Neural cell (in vitro differentiated cells): Measurements from ENCODE around the gene FXYD6. TPM values are rescaled to one million over a fixed set of nuclear protein-coding genes. Genes with fewer than 3 reads are reported as not detected.

Experiments
- H2AFZ ChIP-seq: fragments of 200-600, 300-800 bp; sonication (generic), shearing (Covaris generic); 2 replicates; pipeline ENCODE4 v1.6.0; 2014; ENCODE audit warnings: low read depth, mild to moderate bottlenecking, antibody characterized with exemption, low read length, moderate library complexity
- H3F3A ChIP-seq: fragments of 200-600 bp; shearing (Covaris generic); 2 replicates; pipeline ENCODE4 v1.6.1; 2016; ENCODE audit warnings: mild to moderate bottlenecking, moderate library complexity, mixed read lengths, antibody characterized with exemption, low read length; ENCODE audit not compliant: insufficient read depth, poor library complexity, severe bottlenecking
- H3K27ac ChIP-seq: fragments of 200-600, 300-800 bp; sonication (generic), shearing (Covaris generic); 2 replicates; pipeline ENCODE4 v1.5.1; 2014; ENCODE audit warnings: mild to moderate bottlenecking, low read length, moderate library complexity
- H3K27me3 ChIP-seq: fragments of 300-800, 200-600 bp; sonication (generic), shearing (Covaris generic); 2 replicates; pipeline ENCODE4 v1.6.0; 2014; ENCODE audit warnings: mild to moderate bottlenecking, low read depth, low read length, moderate library complexity; ENCODE audit not compliant: insufficient read depth
- H3K36me3 ChIP-seq: fragments of 300-800, 200-600 bp; sonication (generic), shearing (Covaris generic); 2 replicates; pipeline ENCODE4 v1.5.1; 2014; ENCODE audit warnings: mild to moderate bottlenecking, antibody characterized with exemption, low read length, moderate library complexity; ENCODE audit not compliant: insufficient read depth
- H3K4me2 ChIP-seq: fragments of 300-800, 200-600 bp; sonication (generic), shearing (Covaris generic); 2 replicates; pipeline ENCODE4 v1.6.0; 2014; ENCODE audit warnings: mild to moderate bottlenecking, low read length
- H3K4me3 ChIP-seq: fragments of 300-800, 200-600 bp; sonication (generic), shearing (Covaris generic); 2 replicates; pipeline ENCODE4 v1.5.1; 2014; ENCODE audit warnings: mild to moderate bottlenecking, low read length, moderate library complexity
- H3K79me2 ChIP-seq: fragments of 200-600 bp; shearing (Covaris generic); replicated peaks from 2 replicates; pipeline ENCODE4 v1.6.0; 2014; ENCODE audit warnings: mild to moderate bottlenecking, low read length, moderate library complexity; ENCODE audit not compliant: insufficient read depth
- H3K9ac ChIP-seq: fragments of 300-800, 200-600 bp; sonication (generic), shearing (Covaris generic); 2 replicates; pipeline ENCODE4 v1.6.1; 2016; ENCODE audit warnings: mild to moderate bottlenecking, low read length, mixed read lengths
- H3K9me2 ChIP-seq: fragments of 200-600 bp; shearing (Covaris generic); 2 replicates; pipeline ENCODE4 v1.6.1; 2016; ENCODE audit warnings: mild to moderate bottlenecking, low read length, mixed read lengths; ENCODE audit not compliant: insufficient read depth
- H3K9me3 ChIP-seq: fragments of 200-600, 300-800 bp; sonication (generic), shearing (Covaris generic); 2 replicates; pipeline ENCODE4 v1.6.1; 2016; ENCODE audit warnings: mild to moderate bottlenecking, mixed run types, low read length, moderate library complexity, mixed read lengths
- H4K20me1 ChIP-seq: fragments of 200-600 bp; shearing (Covaris generic); 2 replicates; pipeline ENCODE4 v1.6.1; 2016; ENCODE audit warnings: mild to moderate bottlenecking, mixed run types; ENCODE audit not compliant: insufficient read depth
- CTCF ChIP-seq: fragments of 450-650 bp; IDR thresholded peaks from 2 replicates; pipeline ENCODE4 v1.5.1; 2014; ENCODE audit warnings: antibody characterized with exemption, mild to moderate bottlenecking, moderate library complexity; ENCODE audit not compliant: poor library complexity, severe bottlenecking
- EP300 ChIP-seq: fragments of 450-650 bp; conservative IDR thresholded peaks from 2 replicates; pipeline ENCODE4 v1.6.1; 2014; ENCODE audit warnings: antibody characterized with exemption, mild to moderate bottlenecking, moderate library complexity; ENCODE audit not compliant: poor library complexity, severe bottlenecking
- EZH2 ChIP-seq: fragments of 200-600, 300-800 bp; shearing (Covaris generic), sonication (generic); IDR thresholded peaks from 2 replicates; pipeline ENCODE4 v1.6.1; 2014; ENCODE audit warnings: antibody characterized with exemption, low read length, borderline replicate concordance, mild to moderate bottlenecking; ENCODE audit not compliant: insufficient read depth, poor library complexity, severe bottlenecking
- MXI1 ChIP-seq: fragments of 450-650 bp; conservative IDR thresholded peaks from 2 replicates; pipeline ENCODE4 v1.6.1; 2014; ENCODE audit warnings: antibody characterized with exemption, mild to moderate bottlenecking; ENCODE audit not compliant: poor library complexity, severe bottlenecking
- POLR2AphosphoS5 ChIP-seq: IDR thresholded peaks from 2 replicates; pipeline ENCODE4 v1.6.1; 2012
- RAD21 ChIP-seq: fragments of 450-650 bp; conservative IDR thresholded peaks from 2 replicates; pipeline ENCODE4 v1.6.1; 2014; ENCODE audit warnings: antibody characterized with exemption, mild to moderate bottlenecking, moderate library complexity
- SMC3 ChIP-seq: fragments of 450-650 bp; conservative IDR thresholded peaks from 2 replicates; pipeline ENCODE4 v1.6.1; 2014; ENCODE audit warnings: antibody characterized with exemption, mild to moderate bottlenecking, moderate library complexity; ENCODE audit not compliant: poor library complexity
- TAF1 ChIP-seq: IDR thresholded peaks from 2 replicates; pipeline ENCODE4 v1.6.1; 2012; ENCODE audit warnings: low read depth
- polyA plus RNA-seq: library from polyadenylated mRNA; depleted of rRNA; stranded (reverse); fragments of >200 nt; gene quantifications from 2 replicates; pipeline ENCODE4 v1.2.3, GENCODE V29; 2014
- TF ChIP-seq, protein P1 (sequence below): IDR thresholded peaks from 2 replicates; pipeline ENCODE4 v1.6.1; 2012; ENCODE audit warnings: borderline replicate concordance

FXYD6 gene
- polyA plus RNA-seq, 1 donor from 2014 or later: 218 TPM

GRCh38 chr11:117855912-117856651, 20.4 kb downstream of the FXYD6 start:
- no peaks in the 10 kb centered on the region for H3K27me3 ChIP-seq
- peaks cover 4% of the 10 kb centered on the region for H3K9me3 ChIP-seq
- TF ChIP-seq RAD21 (no peak), EZH2 (no peak), MXI1 (no peak), EP300 (no peak)
- no peak overlapping the region for H2AFZ ChIP-seq
- no peaks in the 10 kb centered on the region for H3K9me2 ChIP-seq
- H3K4me2 ChIP-seq: no peak overlapping the region
- no peak overlapping the region for H3K4me3 ChIP-seq
- H4K20me1 ChIP-seq: peaks cover 8% of the 10 kb centered on the region
- H3K27ac ChIP-seq: no peak overlapping the region
- H3K36me3 ChIP-seq: no peaks in the 10 kb centered on the region
- H3K9ac ChIP-seq: no peak overlapping the region
- H3F3A ChIP-seq: no peaks in the 10 kb centered on the region
- peaks cover 65% of the 10 kb centered on the region for H3K79me2 ChIP-seq

- Histone ChIP-seq H4K20me1 (peaks cover 3% of the 10 kb centered on the region), H3K27ac (no peak overlapping the region), H3K9me3 (peaks cover 4% of the 10 kb centered on the region), H3F3A (no peaks in the 10 kb centered on the region), H3K4me2 (no peak overlapping the region), H3K27me3 (no peaks in the 10 kb centered on the region), H3K9ac (no peak overlapping the region), H2AFZ (no peak overlapping the region), H3K36me3 (no peaks in the 10 kb centered on the region), H3K9me2 (no peaks in the 10 kb centered on the region), H3K4me3 (no peak overlapping the region), H3K79me2 (peaks cover 59% of the 10 kb centered on the region)
- TF ChIP-seq EP300: no peak
- no peak for TF ChIP-seq MXI1
- no peak for TF ChIP-seq POLR2AphosphoS5
- TF ChIP-seq EZH2: no peak
- TF ChIP-seq SMC3: no peak
These were observed 21.1 kb downstream of the FXYD6 start for GRCh38 chr11:117855186-117855845.

- Histone ChIP-seq H3K79me2 (peaks cover 45% of the 10 kb centered on the region), H2AFZ (no peak overlapping the region), H3K27me3 (no peaks in the 10 kb centered on the region), H3K4me3 (no peak overlapping the region), H3K4me2 (no peak overlapping the region), H3K36me3 (no peaks in the 10 kb centered on the region), H3K9me3 (peaks cover 4% of the 10 kb centered on the region), H4K20me1 (no peaks in the 10 kb centered on the region), H3K9ac (no peak overlapping the region), H3K9me2 (no peaks in the 10 kb centered on the region), H3F3A (no peaks in the 10 kb centered on the region), H3K27ac (no peak overlapping the region)
- TF ChIP-seq POLR2AphosphoS5: no peak
- no peak for TF ChIP-seq TAF1
- TF ChIP-seq RAD21: no peak
- no peak for TF ChIP-seq SMC3
- TF ChIP-seq EP300: no peak
- TF ChIP-seq MXI1: no peak
- no peak for TF ChIP-seq EZH2
- no peak for TF ChIP-seq CTCF
- TF ChIP-seq, protein P1, sequence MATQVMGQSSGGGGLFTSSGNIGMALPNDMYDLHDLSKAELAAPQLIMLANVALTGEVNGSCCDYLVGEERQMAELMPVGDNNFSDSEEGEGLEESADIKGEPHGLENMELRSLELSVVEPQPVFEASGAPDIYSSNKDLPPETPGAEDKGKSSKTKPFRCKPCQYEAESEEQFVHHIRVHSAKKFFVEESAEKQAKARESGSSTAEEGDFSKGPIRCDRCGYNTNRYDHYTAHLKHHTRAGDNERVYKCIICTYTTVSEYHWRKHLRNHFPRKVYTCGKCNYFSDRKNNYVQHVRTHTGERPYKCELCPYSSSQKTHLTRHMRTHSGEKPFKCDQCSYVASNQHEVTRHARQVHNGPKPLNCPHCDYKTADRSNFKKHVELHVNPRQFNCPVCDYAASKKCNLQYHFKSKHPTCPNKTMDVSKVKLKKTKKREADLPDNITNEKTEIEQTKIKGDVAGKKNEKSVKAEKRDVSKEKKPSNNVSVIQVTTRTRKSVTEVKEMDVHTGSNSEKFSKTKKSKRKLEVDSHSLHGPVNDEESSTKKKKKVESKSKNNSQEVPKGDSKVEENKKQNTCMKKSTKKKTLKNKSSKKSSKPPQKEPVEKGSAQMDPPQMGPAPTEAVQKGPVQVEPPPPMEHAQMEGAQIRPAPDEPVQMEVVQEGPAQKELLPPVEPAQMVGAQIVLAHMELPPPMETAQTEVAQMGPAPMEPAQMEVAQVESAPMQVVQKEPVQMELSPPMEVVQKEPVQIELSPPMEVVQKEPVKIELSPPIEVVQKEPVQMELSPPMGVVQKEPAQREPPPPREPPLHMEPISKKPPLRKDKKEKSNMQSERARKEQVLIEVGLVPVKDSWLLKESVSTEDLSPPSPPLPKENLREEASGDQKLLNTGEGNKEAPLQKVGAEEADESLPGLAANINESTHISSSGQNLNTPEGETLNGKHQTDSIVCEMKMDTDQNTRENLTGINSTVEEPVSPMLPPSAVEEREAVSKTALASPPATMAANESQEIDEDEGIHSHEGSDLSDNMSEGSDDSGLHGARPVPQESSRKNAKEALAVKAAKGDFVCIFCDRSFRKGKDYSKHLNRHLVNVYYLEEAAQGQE: no peak
These were observed 24.1 kb downstream of the FXYD6 start for GRCh38 chr11:117852309-117852708.
